ENCODE measurements around the gene SF3B2. TPM values are rescaled to one million over a fixed set of nuclear protein-coding genes. Genes with fewer than 3 reads are reported as not detected.

SF3B2 gene
- total and polyA plus RNA-seq, 2 donors (not counting 1 experiment from before 2014, with no cell fraction given): 139 to 205 TPM

DNA sequence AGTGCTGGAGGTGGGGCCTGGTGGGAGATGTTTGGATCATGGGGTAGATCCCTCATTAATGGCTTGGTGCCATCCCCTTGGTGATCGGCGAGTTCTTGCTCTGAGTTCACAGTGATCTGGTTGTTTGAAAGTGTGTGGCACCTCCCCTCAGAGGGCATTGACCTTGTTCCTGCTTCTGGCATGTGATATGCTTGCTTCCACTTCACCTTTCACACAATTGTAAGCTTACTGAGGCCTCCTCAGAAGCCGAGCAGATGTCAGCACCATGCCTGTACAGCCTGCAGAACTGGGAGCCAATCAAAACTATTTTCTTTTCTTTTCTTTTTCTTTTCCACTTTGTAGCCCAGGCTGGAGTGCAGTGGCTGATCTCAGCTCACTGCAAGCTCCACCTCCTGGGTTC is 14.8 kb upstream of the SF3B2 start:
- Histone ChIP-seq H3K9me3 (ENCODE audit: control extremely low read depth in 1 of 3, control insufficient read depth in 2 of 3, insufficient read depth in 1 of 3, low read length in 2 of 3) (peaks cover 0 to 10% (median 0%) of the 10 kb centered on the region in 3 donors), H3K27ac (ENCODE audit: low read length in 2 of 2) (no peak overlapping the region), H3K4me3 (ENCODE audit: control extremely low read depth in 1 of 5, extremely low read depth in 1 of 5, insufficient read depth in 1 of 5, low read depth in 2 of 5, low read length in 4 of 5) (no peak overlapping the region), H3K27me3 (replicated peaks in 1 of 4; ENCODE audit: control extremely low read depth in 1 of 4, control insufficient read depth in 3 of 4, insufficient read depth in 4 of 4, low read length in 3 of 4) (peaks cover 0 to 8% (median 0%) of the 10 kb centered on the region in 4 experiments), H4K20me1 (ENCODE audit: control insufficient read depth, insufficient read depth, low read length, poor library complexity, severe bottlenecking) (no peaks in the 10 kb centered on the region), H3K36me3 (replicated peaks in 1 of 2; ENCODE audit: control extremely low read depth in 1 of 2, control insufficient read depth in 1 of 2, extremely low read depth in 1 of 2, insufficient read depth in 2 of 2, low read length in 1 of 2) (no peaks in the 10 kb centered on the region), H3K4me2 (replicated peaks; ENCODE audit: low read depth, low read length, poor library complexity, severe bottlenecking) (no peak overlapping the region), H2AFZ (ENCODE audit: insufficient read depth, low read depth, low read length, poor library complexity, severe bottlenecking) (no peak overlapping the region), H3K79me2 (ENCODE audit: control insufficient read depth, insufficient read depth, low read length) (no peaks in the 10 kb centered on the region), H3K4me1 (ENCODE audit: control insufficient read depth in 2 of 2, insufficient read depth in 2 of 2, low read length in 2 of 2) (no peaks in the 10 kb centered on the region), H3K9ac (ENCODE audit: low read length) (no peak overlapping the region)
- Mint-ChIP-seq H3K27ac (no peak overlapping the region), H3K9me3 (ENCODE audit: insufficient read depth) (no peaks in the 10 kb centered on the region), H3K4me1 (no peaks in the 10 kb centered on the region), H3K27me3 (peaks cover 12% of the 10 kb centered on the region), H3K4me3 (no peak overlapping the region)
- WGBS (ENCODE audit: insufficient coverage): 87% methylated on average over 3 of the region's 3 CpGs
- POLR2A ChIA-PET: interaction anchor here (0.7 kb wide), 1 partner anchor 402 kb away, joined by 4 read pairs; no protein-coding TSS in a partner anchor
- ATAC-seq (ENCODE audit: low read depth) (no peak), DNase-seq (no peak)
- intact Hi-C loops (cut with micrococcal nuclease): no loop called here
- CTCF ChIA-PET: no interaction called here
- TF ChIP-seq, protein P1, sequence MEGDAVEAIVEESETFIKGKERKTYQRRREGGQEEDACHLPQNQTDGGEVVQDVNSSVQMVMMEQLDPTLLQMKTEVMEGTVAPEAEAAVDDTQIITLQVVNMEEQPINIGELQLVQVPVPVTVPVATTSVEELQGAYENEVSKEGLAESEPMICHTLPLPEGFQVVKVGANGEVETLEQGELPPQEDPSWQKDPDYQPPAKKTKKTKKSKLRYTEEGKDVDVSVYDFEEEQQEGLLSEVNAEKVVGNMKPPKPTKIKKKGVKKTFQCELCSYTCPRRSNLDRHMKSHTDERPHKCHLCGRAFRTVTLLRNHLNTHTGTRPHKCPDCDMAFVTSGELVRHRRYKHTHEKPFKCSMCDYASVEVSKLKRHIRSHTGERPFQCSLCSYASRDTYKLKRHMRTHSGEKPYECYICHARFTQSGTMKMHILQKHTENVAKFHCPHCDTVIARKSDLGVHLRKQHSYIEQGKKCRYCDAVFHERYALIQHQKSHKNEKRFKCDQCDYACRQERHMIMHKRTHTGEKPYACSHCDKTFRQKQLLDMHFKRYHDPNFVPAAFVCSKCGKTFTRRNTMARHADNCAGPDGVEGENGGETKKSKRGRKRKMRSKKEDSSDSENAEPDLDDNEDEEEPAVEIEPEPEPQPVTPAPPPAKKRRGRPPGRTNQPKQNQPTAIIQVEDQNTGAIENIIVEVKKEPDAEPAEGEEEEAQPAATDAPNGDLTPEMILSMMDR (IDR thresholded peaks at IDR 0.05): no peak
- no peak for TF ChIP-seq EZH2 (IDR thresholded peaks at IDR 0.05; ENCODE audit: borderline replicate concordance, insufficient read depth, low read depth, low read length, poor library complexity, severe bottlenecking)

GRCh38 chr11:66039765-66040164 is 12.4 kb upstream of the SF3B2 start:
- Mint-ChIP-seq H3K4me1 (peaks cover 2% of the 10 kb centered on the region), H3K9me3 (ENCODE audit: insufficient read depth) (no peaks in the 10 kb centered on the region), H3K4me3 (no peak overlapping the region), H3K27ac (no peak overlapping the region), H3K27me3 (peaks cover 9% of the 10 kb centered on the region)
- Histone ChIP-seq H3K4me1 (ENCODE audit: control insufficient read depth in 2 of 2, insufficient read depth in 2 of 2, low read length in 2 of 2) (peaks cover 0 to under 1% of the 10 kb centered on the region in 2 donors), H3K79me2 (ENCODE audit: control insufficient read depth, insufficient read depth, low read length) (no peaks in the 10 kb centered on the region), H3K27ac (ENCODE audit: low read length in 2 of 2) (no peak overlapping the region), H3K9me3 (ENCODE audit: control extremely low read depth in 1 of 3, control insufficient read depth in 2 of 3, insufficient read depth in 1 of 3, low read length in 2 of 3) (peaks cover 0 to 10% (median 0%) of the 10 kb centered on the region in 3 donors), H3K27me3 (replicated peaks in 1 of 4; ENCODE audit: control extremely low read depth in 1 of 4, control insufficient read depth in 3 of 4, insufficient read depth in 4 of 4, low read length in 3 of 4) (peaks cover 0 to 8% (median 0%) of the 10 kb centered on the region in 4 experiments), H3K4me2 (replicated peaks; ENCODE audit: low read depth, low read length, poor library complexity, severe bottlenecking) (no peak overlapping the region), H3K4me3 (ENCODE audit: control extremely low read depth in 1 of 5, extremely low read depth in 1 of 5, insufficient read depth in 1 of 5, low read depth in 2 of 5, low read length in 4 of 5) (no peak overlapping the region), H3K36me3 (replicated peaks in 1 of 2; ENCODE audit: control extremely low read depth in 1 of 2, control insufficient read depth in 1 of 2, extremely low read depth in 1 of 2, insufficient read depth in 2 of 2, low read length in 1 of 2) (no peaks in the 10 kb centered on the region), H4K20me1 (ENCODE audit: control insufficient read depth, insufficient read depth, low read length, poor library complexity, severe bottlenecking) (no peaks in the 10 kb centered on the region), H2AFZ (ENCODE audit: insufficient read depth, low read depth, low read length, poor library complexity, severe bottlenecking) (no peak overlapping the region), H3K9ac (ENCODE audit: low read length) (no peak overlapping the region)
- TF ChIP-seq EZH2 (IDR thresholded peaks at IDR 0.05; ENCODE audit: borderline replicate concordance, insufficient read depth, low read depth, low read length, poor library complexity, severe bottlenecking): no peak
- TF ChIP-seq, protein P1 (IDR thresholded peaks at IDR 0.05): no peak
- POLR2A ChIA-PET: no interaction called here
- intact Hi-C loops (cut with micrococcal nuclease): no loop called here
- 97% methylated on average over 3 of the region's 3 CpGs for WGBS (ENCODE audit: insufficient coverage)
- DNase-seq (no peak), ATAC-seq (ENCODE audit: low read depth) (no peak)
- CTCF ChIA-PET: no interaction called here
